GM18526 (cell line): ENCODE data around the gene NACA2.

Experiments used
- POLR2A ChIP-seq: IDR thresholded peaks from 3 replicates; pipeline ENCODE4 v1.6.1; 2011; ENCODE audit not compliant: insufficient read length; ENCODE audit errors: extremely low read depth

Gene NACA2

DNA sequence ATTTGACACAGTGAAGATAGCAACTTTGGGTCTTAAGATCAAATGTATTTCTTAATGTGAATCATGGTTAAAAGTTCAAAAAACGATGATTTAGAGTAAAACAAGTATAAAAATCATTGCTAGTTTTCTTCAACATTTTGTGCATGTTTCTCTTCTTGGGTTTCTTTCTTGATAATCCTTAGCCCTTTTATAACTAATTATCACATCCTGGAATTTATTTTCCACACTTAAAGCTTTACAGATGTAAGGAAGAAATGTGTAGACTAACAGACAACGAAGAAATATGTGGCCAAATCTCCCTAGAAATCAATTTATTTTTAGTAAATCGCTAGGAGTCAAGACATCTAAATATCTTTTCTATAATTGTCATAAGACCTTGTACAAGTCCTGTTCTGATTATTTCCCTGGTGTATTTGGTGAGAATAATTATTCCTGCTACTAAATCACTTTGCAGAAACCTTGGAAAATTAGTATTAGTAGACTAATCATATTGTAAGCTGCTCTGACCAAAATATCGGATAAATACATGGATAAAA lies 4.9 kb downstream of the NACA2 start:
- TF ChIP-seq POLR2A: no peak

DNA sequence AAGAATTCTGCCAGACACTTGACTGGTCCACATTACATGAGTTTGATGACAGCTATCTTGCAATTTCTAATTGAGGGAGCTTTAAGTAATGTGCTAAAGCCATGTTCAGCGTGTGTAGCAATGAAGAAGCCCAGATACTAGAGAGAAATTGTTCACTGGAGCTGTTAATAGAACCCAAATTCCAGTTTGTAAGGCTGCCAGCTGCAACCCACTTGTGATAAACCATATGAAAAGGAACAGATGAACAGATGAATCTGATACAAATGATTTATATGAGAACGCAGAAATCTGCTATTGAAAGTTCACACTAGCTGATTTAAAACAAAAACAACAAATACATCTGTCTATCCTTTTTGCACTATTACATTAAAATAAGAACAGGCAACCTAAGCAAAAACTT lies 6.2 kb downstream of the NACA2 start:
- TF ChIP-seq POLR2A: no peak

GRCh38 chr17:61584266-61584665 lies 6.8 kb downstream of the NACA2 start:
- TF ChIP-seq POLR2A: no peak

GRCh38 chr17:61583660-61584264 lies 7.3 kb downstream of the NACA2 start:
- no peak for TF ChIP-seq POLR2A

DNA sequence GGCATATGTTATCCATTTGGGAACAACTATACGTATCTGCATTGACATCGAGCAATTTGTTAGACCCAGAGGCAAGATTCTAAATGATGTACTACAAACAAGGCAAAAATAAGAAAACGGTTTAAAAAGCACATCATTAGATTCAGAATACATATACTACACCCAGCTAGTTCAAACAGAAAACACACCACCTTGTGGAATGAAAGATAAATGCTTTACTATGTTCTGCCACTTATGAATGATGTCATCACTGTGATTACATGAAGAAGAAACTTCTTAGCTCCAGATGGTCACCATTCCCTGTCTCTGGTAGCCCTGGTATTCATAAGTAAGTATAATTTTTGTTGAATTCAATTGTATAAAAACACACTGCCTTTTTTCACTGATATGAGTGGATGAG lies 7.8 kb downstream of the NACA2 start:
- TF ChIP-seq POLR2A: no peak

DNA sequence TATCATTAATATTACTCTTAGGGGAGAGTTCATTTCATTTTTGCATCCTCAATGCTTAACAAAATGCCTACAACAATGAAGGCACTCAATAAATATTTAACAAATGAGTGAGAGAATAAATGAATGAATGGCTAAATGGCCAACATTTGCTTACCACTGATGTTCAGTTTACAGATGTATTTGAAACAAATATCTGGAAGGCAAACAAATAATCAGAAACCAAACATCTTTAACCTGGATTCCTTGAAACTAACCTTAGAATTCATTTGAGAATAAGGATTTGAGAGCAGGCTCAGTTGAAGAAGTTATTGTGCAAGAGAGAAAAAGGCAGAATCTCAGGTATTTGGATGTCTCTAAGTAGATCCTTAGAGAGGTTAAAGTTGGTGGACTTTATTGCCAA lies 8.4 kb downstream of the NACA2 start:
- no peak for TF ChIP-seq POLR2A

DNA sequence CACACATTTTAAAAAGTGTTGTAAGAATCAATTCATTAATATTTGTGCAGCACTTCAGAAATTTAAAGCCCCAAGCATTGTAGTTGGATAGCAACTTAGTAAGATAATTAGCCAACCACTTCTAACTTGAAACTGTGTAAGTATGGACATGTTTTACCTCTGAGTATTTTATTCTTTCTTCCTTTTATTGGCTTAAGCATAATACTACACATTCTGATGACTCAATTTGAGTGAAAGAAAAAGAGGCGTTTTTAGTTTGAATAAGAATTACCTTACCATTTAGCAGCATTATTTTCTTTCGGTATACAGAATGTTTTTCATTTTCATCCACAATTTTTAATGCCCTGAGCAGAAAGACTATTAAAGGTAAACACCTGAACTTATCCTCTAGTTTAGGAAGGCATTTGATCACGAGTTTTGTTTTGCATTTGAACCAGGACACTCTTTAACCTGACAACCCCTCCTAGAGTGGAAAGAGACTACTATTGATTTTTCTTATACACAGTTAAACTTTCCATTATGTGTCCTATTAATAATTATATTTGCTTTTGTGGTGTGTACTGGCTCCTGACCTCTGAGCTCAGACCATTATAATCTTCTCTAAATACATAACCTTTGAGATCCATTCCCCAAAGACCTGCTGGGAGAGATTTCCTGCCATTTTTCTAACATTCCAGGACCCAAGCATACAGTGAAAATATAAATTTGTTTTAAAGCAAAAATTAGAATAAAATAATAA lies 9.2 kb downstream of the NACA2 start:
- TF ChIP-seq POLR2A: no peak

DNA sequence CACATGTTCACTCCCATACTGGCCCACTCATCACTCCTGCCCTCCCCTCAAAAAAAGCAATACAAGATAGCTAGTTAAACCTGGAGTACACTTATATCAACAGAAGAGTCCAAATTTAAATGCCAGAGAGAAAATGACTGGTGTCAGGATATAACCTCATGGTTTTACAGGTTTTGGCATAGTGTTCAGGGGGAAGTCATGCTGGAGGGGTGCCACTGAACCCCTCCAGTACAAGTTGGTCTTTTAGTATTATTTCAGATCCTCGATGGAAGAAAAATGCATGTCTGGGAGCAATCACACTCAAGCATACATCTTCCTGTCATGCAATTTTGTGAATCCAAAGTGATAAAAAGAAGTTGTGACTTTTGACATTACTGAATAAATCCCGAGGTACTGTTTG lies 10.5 kb downstream of the NACA2 start:
- no peak for TF ChIP-seq POLR2A

- TF ChIP-seq POLR2A: no peak
These were observed 11.1 kb downstream of the NACA2 start for GRCh38 chr17:61579961-61580360.

GRCh38 chr17:61579347-61579746 lies 11.7 kb downstream of the NACA2 start:
- no peak for TF ChIP-seq POLR2A

DNA sequence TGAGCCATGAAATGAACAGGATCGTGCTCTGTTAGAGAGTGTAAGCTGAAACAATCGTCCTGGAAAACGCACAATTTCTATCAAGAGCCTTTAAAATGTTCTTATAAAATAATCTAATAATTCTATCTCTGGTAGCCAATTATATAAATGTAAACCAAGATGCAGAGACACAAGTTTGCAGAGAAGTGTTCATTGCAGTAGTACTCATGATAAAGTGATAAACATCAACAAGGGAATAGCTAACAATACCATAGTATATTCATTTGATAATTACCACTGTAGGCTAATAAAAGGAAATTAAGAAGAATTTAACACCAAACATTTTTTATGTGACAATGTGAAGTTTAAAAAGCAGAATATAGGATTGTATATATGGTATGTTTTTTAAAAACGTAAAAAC lies 12.4 kb downstream of the NACA2 start:
- no peak for TF ChIP-seq POLR2A

DNA sequence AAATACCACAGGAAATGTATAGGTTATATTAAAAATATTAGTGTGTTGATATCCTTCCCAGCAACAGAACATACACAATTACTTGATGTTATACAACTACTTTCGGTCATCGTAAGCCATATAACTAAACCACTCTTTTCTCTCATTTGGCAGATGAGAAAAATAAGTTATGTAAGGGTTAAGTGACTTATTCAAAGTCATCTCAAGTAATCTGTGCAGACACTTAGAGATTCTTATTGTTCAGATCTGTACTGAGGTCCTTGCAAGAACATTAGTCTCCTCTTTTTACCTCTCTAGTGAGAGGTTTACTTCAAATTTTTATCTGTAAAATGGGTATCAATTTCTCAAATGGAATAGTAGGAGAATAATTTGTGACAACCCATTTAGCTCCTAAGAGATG lies 15.0 kb downstream of the NACA2 start:
- no peak for TF ChIP-seq POLR2A

GRCh38 chr17:61575352-61575975 lies 15.6 kb downstream of the NACA2 start:
- no peak for TF ChIP-seq POLR2A

- no peak for TF ChIP-seq POLR2A
These were observed 16.3 kb downstream of the NACA2 start for GRCh38 chr17:61574542-61575351.

DNA sequence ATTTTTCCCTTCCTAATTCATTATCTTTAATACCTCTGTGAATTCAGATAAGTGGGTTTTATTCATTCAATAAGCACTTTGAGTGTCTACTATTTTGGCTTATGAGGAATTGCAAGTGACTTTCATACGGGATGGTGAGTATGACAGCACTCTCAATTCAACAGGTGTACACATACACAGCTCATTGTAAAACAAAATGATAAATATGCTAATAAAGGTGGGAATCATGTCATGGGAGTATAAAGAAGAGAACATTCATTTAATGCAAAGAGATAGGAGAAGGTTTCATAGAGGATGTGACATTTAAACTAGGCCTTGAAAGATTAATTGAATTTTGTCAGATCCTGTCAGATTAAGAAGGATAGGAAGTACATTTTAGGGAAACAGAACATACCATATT lies 19.4 kb downstream of the NACA2 start:
- TF ChIP-seq POLR2A: no peak
